ENCODE data around the gene KRTAP10-1. TPM values are rescaled to one million over a fixed set of nuclear protein-coding genes. Genes with fewer than 3 reads are reported as not detected.
A peak's percentile ranks its signal among the peaks of the same experiment; 100 is the strongest.

The KRTAP10-1 gene
- total and polyA plus RNA-seq, 2 of the 13 experiments (the other 11 are each of a cell fraction or from before 2014, with no cell fraction given) = not detected

DNA sequence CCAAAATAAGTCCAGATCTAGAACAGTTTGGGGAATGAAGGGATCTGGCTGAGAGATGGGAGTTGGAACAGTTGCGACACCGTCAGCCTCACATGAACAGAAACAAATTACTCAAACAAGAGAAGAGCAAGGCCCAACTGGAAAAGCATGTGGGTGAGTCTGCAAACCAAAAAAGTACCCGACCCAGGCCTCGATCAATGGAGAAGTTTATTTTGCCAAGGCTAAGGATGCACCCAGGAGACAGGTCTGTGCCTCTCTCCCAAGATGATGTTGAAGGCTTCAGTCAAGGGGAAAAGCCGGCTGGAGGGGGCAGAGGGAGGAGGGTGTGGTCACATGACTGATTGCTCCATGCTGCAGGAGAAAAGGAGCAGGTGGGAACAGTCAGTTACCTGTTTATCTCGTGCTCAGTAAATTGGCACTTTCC, 42.3 kb downstream of the KRTAP10-1 start (continued):
- 0 out of 2 replicates have a peak, but pooled peaks have one; percentile 21 for TF ChIP-seq ZFP91 (CRISPR knock-in tag; IDR thresholded peaks at IDR 0.05; ENCODE audit: borderline replicate concordance)
- no peak for TF ChIP-seq RBM39 (IDR thresholded peaks at IDR 0.05; ENCODE audit: low read depth, low read length, poor library complexity, severe bottlenecking)
- peak; percentile 62 for TF ChIP-seq CEBPG (CRISPR knock-in tag; IDR thresholded peaks at IDR 0.05)
- TF ChIP-seq TOPORS (CRISPR knock-in tag; IDR thresholded peaks at IDR 0.05) = 0 out of 2 replicates have a peak, but pooled peaks have one; percentile 44
- TF ChIP-seq BATF2 (CRISPR knock-in tag; IDR thresholded peaks at IDR 0.05) = no peak
- no peak for TF ChIP-seq IRF9 (CRISPR knock-in tag; IDR thresholded peaks at IDR 0.05; ENCODE audit: borderline replicate concordance)
- TF ChIP-seq, protein P1, sequence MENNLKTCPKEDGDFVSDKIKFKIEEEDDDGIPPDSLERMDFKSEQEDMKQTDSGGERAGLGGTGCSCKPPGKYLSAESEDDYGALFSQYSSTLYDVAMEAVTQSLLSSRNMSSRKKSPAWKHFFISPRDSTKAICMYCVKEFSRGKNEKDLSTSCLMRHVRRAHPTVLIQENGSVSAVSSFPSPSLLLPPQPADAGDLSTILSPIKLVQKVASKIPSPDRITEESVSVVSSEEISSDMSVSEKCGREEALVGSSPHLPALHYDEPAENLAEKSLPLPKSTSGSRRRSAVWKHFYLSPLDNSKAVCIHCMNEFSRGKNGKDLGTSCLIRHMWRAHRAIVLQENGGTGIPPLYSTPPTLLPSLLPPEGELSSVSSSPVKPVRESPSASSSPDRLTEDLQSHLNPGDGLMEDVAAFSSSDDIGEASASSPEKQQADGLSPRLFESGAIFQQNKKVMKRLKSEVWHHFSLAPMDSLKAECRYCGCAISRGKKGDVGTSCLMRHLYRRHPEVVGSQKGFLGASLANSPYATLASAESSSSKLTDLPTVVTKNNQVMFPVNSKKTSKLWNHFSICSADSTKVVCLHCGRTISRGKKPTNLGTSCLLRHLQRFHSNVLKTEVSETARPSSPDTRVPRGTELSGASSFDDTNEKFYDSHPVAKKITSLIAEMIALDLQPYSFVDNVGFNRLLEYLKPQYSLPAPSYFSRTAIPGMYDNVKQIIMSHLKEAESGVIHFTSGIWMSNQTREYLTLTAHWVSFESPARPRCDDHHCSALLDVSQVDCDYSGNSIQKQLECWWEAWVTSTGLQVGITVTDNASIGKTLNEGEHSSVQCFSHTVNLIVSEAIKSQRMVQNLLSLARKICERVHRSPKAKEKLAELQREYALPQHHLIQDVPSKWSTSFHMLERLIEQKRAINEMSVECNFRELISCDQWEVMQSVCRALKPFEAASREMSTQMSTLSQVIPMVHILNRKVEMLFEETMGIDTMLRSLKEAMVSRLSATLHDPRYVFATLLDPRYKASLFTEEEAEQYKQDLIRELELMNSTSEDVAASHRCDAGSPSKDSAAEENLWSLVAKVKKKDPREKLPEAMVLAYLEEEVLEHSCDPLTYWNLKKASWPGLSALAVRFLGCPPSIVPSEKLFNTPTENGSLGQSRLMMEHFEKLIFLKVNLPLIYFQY (CRISPR knock-in tag; IDR thresholded peaks at IDR 0.05; ENCODE audit: borderline replicate concordance) = no peak
- TF ChIP-seq, protein P2, sequence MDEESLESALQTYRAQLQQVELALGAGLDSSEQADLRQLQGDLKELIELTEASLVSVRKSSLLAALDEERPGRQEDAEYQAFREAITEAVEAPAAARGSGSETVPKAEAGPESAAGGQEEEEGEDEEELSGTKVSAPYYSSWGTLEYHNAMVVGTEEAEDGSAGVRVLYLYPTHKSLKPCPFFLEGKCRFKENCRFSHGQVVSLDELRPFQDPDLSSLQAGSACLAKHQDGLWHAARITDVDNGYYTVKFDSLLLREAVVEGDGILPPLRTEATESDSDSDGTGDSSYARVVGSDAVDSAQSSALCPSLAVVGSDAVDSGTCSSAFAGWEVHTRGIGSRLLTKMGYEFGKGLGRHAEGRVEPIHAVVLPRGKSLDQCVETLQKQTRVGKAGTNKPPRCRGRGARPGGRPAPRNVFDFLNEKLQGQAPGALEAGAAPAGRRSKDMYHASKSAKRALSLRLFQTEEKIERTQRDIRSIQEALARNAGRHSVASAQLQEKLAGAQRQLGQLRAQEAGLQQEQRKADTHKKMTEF (CRISPR knock-in tag; IDR thresholded peaks at IDR 0.05) = 0 out of 2 replicates have a peak, but pooled peaks have one; percentile 5
- TF ChIP-seq ZNF432 (CRISPR knock-in tag; IDR thresholded peaks at IDR 0.05; ENCODE audit: borderline replicate concordance) = no peak
- TF ChIP-seq ZNF800 (CRISPR knock-in tag; IDR thresholded peaks at IDR 0.05) = no peak
- no peak for TF ChIP-seq ZFP1 (CRISPR knock-in tag; IDR thresholded peaks at IDR 0.05)
- TF ChIP-seq ZNF740 (CRISPR knock-in tag; IDR thresholded peaks at IDR 0.05) = no peak
- TF ChIP-seq, protein P3, sequence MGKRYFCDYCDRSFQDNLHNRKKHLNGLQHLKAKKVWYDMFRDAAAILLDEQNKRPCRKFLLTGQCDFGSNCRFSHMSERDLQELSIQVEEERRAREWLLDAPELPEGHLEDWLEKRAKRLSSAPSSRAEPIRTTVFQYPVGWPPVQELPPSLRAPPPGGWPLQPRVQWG (CRISPR knock-in tag; IDR thresholded peaks at IDR 0.05; ENCODE audit: borderline replicate concordance, low read depth) = no peak
- TF ChIP-seq RARA (CRISPR knock-in tag; IDR thresholded peaks at IDR 0.05) = 0 out of 2 replicates have a peak, but pooled peaks have one; percentile 2
- peak; percentile 33; the same call in 1 of the 2 replicates for TF ChIP-seq ZNF614 (CRISPR knock-in tag; IDR thresholded peaks at IDR 0.05; ENCODE audit: borderline replicate concordance)
- TF ChIP-seq CEBPB (IDR thresholded peaks at IDR 0.05; ENCODE audit: borderline replicate concordance, low read depth, low read length) = peak; percentile 77

Measured in HepG2 (cell line).